IPS-18c (cell line): ENCODE data around the gene SNAI3.

ENCODE experiments used
- H3K4me3 ChIP-seq: 2 replicates; pipeline ENCODE4 v1.7.0; 2013; ENCODE audit warnings: low read depth, mild to moderate bottlenecking, low read length, moderate library complexity; ENCODE audit not compliant: insufficient read depth
- H3K9me3 ChIP-seq: one replicate; pipeline ENCODE4 v1.6.1; 2013; ENCODE audit warnings: mild to moderate bottlenecking, low read length, moderate library complexity; ENCODE audit not compliant: control insufficient read depth, insufficient read depth

Gene SNAI3

DNA sequence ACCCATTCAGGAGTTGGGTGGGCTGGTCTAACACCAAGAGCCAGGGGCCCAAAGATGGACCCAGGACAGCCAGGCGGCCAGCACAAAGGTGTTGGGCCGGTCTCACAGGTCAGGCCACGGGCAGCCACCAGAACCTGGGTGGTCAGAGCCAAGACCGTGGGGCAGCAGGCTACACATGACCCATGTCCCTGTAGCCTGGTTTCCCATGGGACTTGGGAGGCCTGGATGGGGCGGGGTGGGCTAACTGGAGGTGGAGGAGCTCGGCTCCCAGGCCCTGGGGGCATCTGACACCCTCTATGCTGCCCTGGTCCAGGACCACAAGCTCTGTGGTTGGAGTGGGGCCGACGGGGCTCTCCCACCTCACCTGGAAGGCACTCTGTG, 37.2 kb upstream of the SNAI3 start:
- no peaks in the 10 kb centered on the region for H3K9me3 ChIP-seq

DNA sequence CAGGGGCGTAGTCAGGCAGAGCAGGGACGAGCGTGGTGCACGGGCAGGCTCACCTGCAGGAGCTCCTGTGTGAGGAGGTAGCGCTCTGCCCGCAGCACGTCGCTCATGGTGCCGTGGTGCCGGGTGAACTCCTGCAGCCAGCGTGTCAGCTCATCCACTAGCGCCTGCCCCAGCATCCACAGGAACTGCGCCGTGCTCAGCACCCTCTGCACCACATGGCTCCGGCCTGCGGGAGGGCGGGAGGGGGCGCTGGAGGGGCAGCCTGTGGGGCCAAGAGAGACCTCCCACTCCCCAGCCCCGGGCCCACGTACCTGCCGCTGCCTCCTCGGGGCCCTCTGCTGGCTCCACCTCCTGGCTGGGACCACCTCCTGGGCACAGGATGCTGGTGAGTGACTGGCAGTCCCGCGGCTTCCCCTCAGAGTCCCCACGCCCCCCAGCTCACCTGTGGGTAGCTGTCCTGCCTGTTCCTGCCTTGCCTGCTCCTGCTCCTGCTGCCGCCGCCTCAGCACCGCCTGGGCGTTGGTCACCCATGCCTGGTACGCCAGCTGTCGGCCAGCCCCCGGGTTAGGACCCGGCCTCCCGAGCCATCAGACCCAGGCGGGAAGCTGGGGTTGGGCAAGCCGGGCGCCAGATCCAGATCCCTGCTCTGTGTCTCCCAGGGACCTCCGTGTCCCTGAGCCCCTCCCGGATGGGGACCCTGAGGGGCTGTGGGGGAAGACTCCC, 36.6 kb upstream of the SNAI3 start:
- no peaks in the 10 kb centered on the region for H3K9me3 ChIP-seq

More for the DNA sequence above, 37.2 kb upstream of the SNAI3 start:
- H3K4me3 ChIP-seq, result no peak overlapping the region

DNA sequence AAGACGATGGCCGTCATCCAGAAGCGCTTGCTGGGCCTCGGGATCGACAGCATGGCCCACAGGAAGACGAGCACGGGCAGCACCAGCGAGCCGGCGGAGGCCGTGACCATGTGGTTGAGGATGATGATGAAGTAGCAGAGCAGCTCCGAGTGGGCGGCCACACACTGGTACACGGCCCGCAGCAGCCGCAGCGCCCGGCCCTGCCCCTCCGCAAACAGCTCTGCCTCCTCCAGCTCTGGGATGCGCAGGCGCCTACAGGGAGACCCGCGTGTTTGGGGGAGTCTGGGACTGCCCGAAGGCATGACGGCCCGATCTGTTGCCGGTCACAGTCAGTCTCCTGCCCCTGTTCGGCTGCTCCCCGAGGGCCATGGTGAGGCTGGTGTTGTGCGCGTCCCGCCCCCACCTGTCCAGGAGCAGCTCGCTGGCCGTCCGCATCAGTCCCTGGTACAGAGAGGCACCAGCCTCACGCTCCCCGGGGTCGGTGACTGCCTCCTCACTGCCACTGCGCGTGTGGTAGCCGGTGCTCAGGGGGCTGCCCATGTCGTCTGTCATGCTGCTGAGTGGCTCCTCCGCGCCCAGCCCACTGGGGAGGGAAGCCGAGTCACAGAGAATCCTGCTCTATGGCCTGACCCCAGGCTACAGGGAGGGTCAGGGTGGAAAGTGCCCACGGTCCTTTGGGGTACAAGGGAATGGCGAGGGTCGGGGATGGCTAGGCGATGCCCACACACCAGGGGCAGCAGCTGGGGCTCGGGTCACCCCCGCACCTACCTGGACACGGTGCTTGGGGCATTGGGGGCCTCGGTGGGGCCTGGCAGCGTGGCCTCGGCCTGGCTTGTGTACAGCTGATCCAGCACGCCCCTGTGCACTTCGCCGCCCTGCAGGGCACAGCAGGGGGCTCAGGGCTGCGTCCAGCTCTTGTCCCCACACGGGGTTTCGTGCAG, 35.8 kb upstream of the SNAI3 start:
- H3K4me3 ChIP-seq, result no peak overlapping the region
- H3K9me3 ChIP-seq, result no peaks in the 10 kb centered on the region

More for the DNA sequence above, 36.6 kb upstream of the SNAI3 start:
- H3K4me3 ChIP-seq, result no peak overlapping the region

DNA sequence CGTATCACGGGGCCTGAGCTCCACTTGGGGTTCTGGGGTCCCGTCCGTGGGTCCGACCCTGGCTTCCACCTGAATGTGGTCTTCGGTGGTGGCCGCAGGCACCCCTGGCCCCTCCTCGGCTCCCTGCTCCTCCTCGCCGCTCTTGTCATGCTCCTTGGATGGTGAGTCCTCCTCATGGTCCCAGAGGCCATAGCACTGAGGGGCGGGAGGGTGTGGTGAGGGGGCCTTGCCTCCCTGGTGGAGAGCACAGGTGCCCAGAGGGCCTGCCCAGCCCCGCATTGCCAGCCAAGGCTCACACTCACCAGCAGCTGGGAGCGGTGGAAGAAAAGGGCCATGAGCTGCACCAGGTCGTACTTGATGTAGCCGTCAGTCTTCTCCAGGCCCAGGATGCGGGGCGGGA, 34.9 kb upstream of the SNAI3 start:
- no peaks in the 10 kb centered on the region for H3K9me3 ChIP-seq
- no peak overlapping the region for H3K4me3 ChIP-seq

DNA sequence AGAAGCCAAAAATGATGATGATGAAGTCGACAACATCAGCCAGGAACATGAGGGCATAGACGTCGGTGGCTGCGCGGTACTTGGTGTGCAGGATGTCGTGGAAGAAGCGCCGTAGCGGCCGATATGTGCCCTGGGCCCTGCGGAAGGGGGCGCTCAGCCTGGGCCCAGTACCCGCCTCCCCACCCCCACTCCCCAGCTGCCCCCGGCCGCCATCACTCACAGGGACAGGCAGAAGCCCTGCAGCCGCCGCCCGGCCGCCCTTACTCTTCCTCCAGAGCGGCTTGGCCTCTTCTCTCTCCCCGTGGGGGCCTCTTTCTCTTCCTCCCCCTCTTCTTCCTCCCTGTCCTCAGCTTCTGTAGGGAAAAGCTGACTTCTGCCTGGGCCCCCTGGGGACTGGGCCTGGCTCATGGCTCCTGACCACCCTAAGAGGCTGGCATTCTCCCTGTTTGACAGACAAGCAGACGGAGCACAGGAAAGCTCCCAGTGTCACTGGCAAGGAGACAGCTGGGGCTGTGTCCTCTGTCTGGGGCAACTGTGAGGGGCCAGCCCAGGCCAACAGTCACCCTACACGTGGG, 34.2 kb upstream of the SNAI3 start:
- Histone ChIP-seq H3K9me3 (no peaks in the 10 kb centered on the region), H3K4me3 (no peak overlapping the region)

DNA sequence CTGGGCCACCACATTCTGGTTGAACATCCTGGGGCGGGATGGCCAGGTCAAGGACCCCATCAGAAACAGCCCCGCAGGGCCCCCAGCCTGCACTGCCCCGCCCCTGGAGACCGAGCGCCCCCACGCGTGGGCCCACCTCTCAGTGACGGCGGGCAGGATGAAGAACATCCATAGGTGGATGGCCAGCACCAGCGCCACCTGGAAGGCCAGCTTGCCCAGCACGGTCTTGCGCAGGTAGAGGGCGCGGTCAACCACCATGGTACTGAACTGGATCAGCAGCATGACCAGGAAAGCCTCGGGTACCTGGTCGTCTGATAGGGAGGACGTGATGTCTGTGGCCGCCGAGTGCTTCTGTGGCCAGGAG, 33.6 kb upstream of the SNAI3 start:
- Histone ChIP-seq H3K4me3 (no peak overlapping the region), H3K9me3 (no peaks in the 10 kb centered on the region)

DNA sequence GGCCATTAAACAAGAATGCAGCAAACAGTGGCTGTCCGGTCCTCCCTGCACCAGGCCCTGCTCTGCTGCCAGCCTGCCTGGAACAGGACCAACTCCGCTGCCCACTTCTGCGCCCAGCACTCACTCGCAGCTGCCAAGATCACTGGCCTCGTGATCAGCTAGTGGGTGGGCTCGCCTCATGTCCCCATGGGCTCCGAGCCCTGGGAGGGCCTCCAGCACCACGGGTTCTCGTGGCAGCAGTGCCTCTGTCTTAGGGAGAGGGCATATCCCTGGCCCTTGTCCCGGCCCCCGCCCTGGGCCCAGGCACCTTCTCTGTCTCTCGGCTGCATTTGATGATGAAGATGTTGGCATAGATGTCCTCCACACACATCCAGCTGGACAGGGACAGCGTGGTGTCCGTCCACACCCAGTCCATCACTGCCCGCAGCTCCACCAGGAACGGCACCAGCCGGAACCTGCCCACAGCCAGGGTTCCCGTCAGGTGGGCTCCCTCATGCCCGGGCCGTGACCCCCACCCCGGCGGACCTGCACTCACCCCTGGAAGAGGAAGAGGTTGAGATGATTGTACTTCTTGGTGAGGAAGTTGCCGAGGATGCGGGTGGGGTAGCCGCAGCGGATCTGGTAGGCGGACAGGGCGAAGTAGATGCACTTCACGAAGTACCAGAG, 33.1 kb upstream of the SNAI3 start:
- Histone ChIP-seq H3K9me3 (no peaks in the 10 kb centered on the region), H3K4me3 (no peak overlapping the region)

DNA sequence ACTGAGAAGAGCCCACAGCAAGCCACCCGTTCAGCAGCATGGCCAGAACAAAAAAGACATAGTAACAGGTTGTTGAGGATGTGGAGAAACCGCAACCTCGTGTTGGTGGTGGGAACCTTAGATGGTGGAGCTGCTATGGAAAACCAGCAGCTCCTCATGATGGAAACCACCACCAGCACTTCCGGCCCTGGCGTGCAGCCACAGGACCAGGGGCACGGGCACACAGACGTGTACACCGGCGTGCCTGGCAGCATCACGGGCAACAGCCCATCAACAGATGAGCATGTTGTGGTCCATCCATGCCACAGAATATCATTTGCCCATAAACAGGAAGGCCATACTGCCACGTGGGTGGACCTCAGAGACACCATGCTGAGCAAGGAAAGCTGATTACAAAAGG, 31.9 kb upstream of the SNAI3 start:
- H3K4me3 ChIP-seq, result no peak overlapping the region
- no peaks in the 10 kb centered on the region for H3K9me3 ChIP-seq

DNA sequence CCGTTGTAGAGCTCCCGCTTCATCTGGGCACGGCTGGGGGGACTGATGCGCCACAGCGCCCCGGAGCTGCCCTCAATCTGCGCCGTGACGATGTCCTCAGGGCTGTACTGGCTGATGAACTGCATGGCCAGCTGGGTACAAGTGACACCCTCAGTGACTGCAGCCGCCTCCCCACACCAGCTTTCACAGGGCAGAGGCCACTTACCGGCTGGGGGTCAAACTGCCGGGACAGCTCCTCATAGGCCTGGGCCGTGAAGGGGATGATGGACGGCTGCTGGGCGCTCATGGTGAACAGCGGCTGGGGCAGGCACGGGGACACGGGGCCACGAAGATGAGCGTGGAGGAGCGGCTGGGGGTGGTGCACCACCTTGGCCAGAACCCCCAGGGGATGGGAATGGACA, 30.3 kb upstream of the SNAI3 start:
- H3K9me3 ChIP-seq, result no peaks in the 10 kb centered on the region
- H3K4me3 ChIP-seq, result no peak overlapping the region

DNA sequence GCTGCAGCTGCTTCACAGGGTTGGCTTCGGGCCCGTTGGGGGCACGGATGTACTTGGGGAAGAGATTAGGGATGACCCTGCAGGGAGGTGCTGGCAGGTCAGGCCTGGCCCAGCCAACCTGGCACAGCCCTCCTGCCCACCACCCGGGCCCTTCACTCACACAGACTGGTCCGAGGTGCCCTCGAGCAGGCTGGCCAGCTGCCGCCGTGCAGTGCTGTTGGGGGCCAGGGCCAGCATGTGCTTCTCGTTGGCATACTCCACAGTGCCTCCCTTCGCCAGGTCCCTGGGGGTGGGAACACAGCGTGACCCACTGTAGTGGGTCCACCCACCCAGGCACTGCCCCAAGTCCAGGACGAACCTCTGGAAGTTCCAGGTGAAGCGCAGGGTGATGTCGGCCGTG, 29.9 kb upstream of the SNAI3 start:
- Histone ChIP-seq H3K4me3 (no peak overlapping the region), H3K9me3 (no peaks in the 10 kb centered on the region)

DNA sequence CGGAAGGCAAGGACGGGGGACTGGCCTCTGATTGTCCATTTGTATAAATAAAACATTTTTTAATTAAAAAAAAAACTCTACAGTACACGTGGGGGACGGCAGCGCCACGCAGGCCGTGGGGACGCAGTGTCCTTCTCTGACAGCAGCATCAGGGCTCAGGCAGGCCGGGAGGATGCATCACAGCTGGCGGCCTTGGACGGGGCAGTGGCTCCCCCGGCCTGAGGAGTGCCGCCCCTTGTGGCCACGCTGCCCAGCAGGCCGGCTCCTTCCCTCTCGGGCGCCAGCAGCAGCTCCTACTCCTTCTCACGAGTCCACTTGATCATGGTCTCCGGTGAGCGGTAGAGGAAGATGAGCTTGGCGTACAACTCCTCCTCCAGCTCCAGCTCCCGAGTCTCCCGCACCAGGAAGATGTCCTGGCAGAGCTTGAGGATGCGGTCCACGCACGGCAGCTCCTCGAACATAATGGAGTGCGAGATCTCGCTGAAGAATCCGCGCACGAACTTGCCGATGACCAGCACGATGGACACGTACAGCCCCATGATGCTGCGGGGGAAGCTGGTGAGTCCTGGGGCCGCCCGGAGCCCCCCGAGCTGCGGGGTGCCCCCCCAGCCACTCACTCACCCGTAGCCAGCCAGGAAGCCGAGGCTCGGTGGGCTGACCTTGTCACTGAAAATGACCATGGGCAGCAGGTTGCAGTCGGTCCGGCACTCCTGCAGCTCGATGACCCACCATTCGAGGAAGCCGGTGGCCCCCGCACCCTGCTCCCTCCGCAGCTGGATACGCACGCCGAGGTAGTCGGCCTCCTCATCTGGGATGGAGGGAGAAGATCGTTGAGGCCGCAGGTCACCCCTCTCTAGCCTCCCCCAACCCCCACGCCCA, 29.2 kb upstream of the SNAI3 start:
- Histone ChIP-seq H3K9me3 (no peaks in the 10 kb centered on the region), H3K4me3 (no peak overlapping the region)

DNA sequence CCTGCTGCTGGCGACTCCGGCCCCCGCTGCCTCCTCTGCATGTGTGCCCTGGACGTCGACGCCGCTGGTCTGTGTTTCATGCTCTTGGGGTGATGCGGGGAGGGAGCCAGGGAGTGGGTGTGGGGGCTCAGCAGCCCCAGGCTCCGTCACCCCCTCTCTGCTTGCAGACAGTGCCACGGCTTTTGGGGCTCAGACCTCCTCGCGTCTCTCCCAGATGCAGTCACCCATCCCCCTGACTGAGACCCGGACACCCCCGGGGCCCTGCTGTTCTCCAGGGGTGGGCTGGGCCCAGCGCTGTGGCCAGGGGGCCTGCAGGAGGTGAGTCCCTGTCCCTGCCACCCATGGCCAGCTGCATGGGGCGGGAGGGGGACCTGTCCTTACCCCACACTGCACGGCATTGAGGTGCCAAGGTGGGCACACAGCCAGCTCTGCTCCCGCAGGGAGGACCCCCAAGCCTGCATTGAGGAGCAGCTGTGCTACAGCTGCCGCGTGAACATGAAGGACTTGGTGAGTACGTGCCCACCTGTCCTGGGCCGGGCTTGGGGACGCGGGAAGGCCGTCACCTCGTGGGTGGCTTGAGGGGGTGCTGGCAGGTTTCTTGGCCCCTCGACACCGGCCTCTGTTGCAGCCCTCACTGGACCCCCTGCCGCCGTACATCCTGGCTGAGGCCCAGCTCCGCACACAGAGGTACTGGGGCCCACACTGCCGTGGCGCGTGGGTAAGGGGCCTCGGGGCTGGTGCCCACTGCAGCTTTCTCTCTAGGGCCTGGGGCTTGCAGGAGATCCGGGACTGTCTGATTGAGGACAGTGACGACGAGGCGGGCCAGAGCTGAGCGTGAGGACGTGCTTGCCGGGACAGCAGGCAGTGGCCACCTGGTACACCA, 28.4 kb upstream of the SNAI3 start:
- Histone ChIP-seq H3K9me3 (no peaks in the 10 kb centered on the region), H3K4me3 (no peak overlapping the region)

DNA sequence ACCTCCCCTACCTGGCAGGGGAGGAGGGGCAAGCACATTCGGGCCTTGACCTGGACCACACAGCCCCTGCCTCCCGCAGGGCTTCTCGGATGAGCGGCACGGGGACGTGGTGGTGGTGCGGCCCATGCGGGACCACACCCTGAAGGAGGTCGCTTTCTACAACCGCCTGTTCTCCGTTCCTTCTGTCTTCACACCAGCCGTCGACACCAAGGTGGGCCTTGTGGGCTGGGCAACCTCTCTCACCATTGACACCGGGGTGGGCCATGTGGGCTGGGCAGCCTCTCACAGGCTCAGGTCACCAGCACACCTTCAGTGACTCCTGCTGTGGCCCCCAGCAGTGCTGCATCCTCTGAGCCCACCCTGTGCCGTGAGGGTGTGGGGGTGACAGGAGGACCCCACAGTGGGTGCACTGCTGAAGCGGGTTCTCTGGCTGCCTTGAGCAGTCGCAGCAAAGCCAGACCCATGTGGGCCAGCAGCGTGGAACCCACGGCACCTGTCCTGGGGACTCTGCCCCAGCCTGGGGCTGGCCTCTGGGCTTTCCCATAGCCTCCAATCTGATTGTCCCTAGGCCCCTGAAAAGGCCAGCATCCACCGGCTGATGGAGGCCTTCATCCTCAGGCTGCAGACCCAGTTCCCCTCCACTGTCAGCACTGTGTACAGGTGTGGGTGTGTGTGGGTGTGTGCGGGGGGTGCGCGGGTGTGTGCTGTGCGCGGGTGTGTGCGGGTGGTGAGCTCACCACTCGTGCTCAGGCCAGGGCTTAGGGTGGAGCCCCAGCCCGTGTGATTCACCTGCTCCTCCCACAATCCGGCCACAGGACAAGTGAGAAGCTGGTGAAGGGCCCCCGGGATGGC, 27.5 kb upstream of the SNAI3 start:
- no peak overlapping the region for H3K4me3 ChIP-seq

DNA sequence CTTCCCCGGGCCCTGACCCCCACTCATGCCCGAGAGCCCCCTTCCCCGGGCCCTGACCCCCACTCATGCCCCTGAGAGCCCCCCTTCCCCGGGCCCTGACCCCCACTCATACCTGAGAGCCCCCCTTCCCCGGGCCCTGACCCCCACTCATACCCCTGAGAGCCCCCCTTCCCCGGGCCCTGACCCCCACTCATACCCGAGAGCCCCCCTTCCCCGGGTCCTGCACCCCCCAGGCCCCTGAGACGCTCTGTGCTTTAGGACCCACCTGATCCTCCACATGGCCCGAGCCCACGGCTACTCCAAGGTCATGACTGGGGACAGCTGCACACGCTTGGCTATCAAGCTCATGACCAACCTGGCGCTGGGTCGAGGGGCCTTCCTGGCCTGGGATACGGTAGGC, 26.7 kb upstream of the SNAI3 start:
- Histone ChIP-seq H3K9me3 (no peaks in the 10 kb centered on the region), H3K4me3 (no peak overlapping the region)

More for the DNA sequence above, 27.5 kb upstream of the SNAI3 start:
- H3K9me3 ChIP-seq, result no peaks in the 10 kb centered on the region

DNA sequence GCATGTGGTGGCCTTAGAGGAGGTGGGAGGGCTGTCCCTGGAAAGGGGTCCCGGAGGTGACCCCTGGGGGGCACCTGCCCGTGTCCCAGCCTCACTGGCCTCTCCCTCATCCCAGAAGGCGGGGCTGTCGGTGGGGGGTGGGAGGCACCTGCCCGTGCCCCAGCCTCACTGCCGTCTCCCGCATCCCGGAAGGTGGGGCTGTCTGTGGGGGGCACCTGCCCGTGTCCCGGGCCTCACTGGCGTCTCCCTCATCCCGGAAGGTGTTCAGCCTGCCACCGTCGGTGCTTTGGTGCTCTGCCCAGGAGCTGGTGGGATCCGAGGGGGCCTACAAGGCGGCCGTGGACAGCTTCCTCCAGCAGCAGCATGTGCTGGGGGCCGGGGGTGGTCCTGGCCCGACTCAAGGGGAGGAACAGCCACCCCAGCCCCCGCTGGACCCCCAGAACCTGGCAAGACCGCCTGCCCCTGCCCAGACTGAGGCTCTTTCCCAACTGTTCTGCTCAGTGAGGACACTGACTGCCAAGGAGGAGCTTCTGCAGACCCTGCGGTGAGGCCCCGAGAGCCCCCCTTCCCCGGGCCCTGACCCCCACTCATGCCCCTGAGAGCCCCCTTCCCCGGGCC, 26.2 kb upstream of the SNAI3 start:
- Histone ChIP-seq H3K9me3 (no peaks in the 10 kb centered on the region), H3K4me3 (no peak overlapping the region)
